Activated CD4-positive, alpha-beta memory T cell treated with anti-CD3 and anti-CD28 coated beads, Interleukin-2, amount 10 ng/mL, durations not matched to agents 7 days and 5 days (primary cell): ENCODE results near the gene PDXDC1. TPM values are rescaled to one million over a fixed set of nuclear protein-coding genes. Genes with fewer than 3 reads are reported as not detected.
A peak's percentile ranks its signal among the peaks of the same experiment; 100 is the strongest.
"Not testable (repeated sequence)": the region's sequence is repeated elsewhere in the genome, so short reads cannot be mapped to it uniquely, and the experiment has no call there.

Experiments
- CTCF ChIA-PET: fragments of 350-600 bp; sonication (Branson Sonifier 250); formaldehyde crosslinking; loops from one replicate; lab custom pipeline; 2021; ENCODE audit warnings: antibody characterized with exemption, inconsistent platforms; lab: Charles Lee
- POLR2A ChIA-PET: fragments of 350-600 bp; sonication (Branson Sonifier 250); formaldehyde crosslinking; loops from one replicate; lab custom pipeline; 2021; ENCODE audit warnings: antibody characterized with exemption; lab: Charles Lee
- DNase-seq: peaks from one replicate; pipeline ENCODE4 v3.0.0-alpha.2; 2020
- H3K27ac Mint-ChIP-seq: one replicate; pipeline ENCODE4 v1.8.0; 2021; ENCODE audit warnings: mild to moderate bottlenecking, mixed read lengths
- H3K27me3 Mint-ChIP-seq: one replicate; pipeline ENCODE4 v1.8.0; 2021; ENCODE audit warnings: mixed read lengths
- H3K36me3 Mint-ChIP-seq: one replicate; pipeline ENCODE4 v1.8.0; 2021; ENCODE audit warnings: low read depth, mixed read lengths
- H3K4me1 Mint-ChIP-seq: one replicate; pipeline ENCODE4 v1.8.0; 2021; ENCODE audit warnings: mixed read lengths
- H3K4me3 Mint-ChIP-seq: one replicate; pipeline ENCODE4 v1.8.0; 2021; ENCODE audit warnings: mild to moderate bottlenecking, mixed read lengths
- H3K9me3 Mint-ChIP-seq: one replicate; pipeline ENCODE4 v1.8.0; 2021; ENCODE audit warnings: mixed read lengths
- total RNA-seq, 2 experiments: library from RNA; stranded (reverse); gene quantifications; one replicate each; pipeline ENCODE4 v1.2.3, GENCODE V29; 2021

PDXDC1 gene
- total RNA-seq, 2 experiments from 2014 or later: 50.1 to 53.4 TPM

- CTCF ChIA-PET: no interaction called here
- Mint-ChIP-seq H3K9me3 (no peaks in the 10 kb centered on the region), H3K4me1 (peaks cover 4% of the 10 kb centered on the region), H3K27ac (no peak overlapping the region), H3K36me3 (peaks cover 46% of the 10 kb centered on the region), H3K4me3 (no peak overlapping the region), H3K27me3 (no peaks in the 10 kb centered on the region)
- DNase-seq: no peak
- POLR2A ChIA-PET: no interaction called here
Measured at GRCh38 chr16:15041271-15042004, 66.6 kb downstream of the PDXDC1 start.

GRCh38 chr16:15043344-15043743 lies 68.5 kb downstream of the PDXDC1 start:
- H3K27ac Mint-ChIP-seq: no peak overlapping the region
- no peaks in the 10 kb centered on the region for H3K27me3 Mint-ChIP-seq
- ChIA-PET POLR2A (interaction anchor here (1.2 kb wide), 1 partner anchor 9 kb away, joined by 5 read pairs; no protein-coding TSS in a partner anchor), CTCF (no interaction called here)
- no peaks in the 10 kb centered on the region for H3K9me3 Mint-ChIP-seq
- no peak for DNase-seq
- peaks cover 4% of the 10 kb centered on the region for H3K4me1 Mint-ChIP-seq
- H3K4me3 Mint-ChIP-seq: no peak overlapping the region
- H3K36me3 Mint-ChIP-seq: peaks cover 39% of the 10 kb centered on the region

- POLR2A ChIA-PET: interaction anchor here (1.2 kb wide), 1 partner anchor 8 kb away, joined by 5 read pairs; no protein-coding TSS in a partner anchor
- CTCF ChIA-PET: no interaction called here
- Mint-ChIP-seq H3K4me1 (peaks cover 4% of the 10 kb centered on the region), H3K27me3 (no peaks in the 10 kb centered on the region), H3K27ac (no peak overlapping the region), H3K4me3 (no peak overlapping the region), H3K36me3 (peaks cover 29% of the 10 kb centered on the region), H3K9me3 (no peaks in the 10 kb centered on the region)
- DNase-seq: no peak
Measured at GRCh38 chr16:15044286-15044685, 69.5 kb downstream of the PDXDC1 start.

- POLR2A ChIA-PET: interaction anchor here (1.5 kb wide), 1 partner anchor 10 kb away, joined by 5 read pairs; no protein-coding TSS in a partner anchor
- peaks cover 22% of the 10 kb centered on the region for H3K36me3 Mint-ChIP-seq
- H3K27ac Mint-ChIP-seq, CTCF ChIA-PET, H3K4me3 Mint-ChIP-seq, H3K27me3 Mint-ChIP-seq, H3K4me1 Mint-ChIP-seq, DNase-seq, H3K9me3 Mint-ChIP-seq: not testable (repeated sequence)
Measured at GRCh38 chr16:15045270-15045669, 70.4 kb downstream of the PDXDC1 start.

GRCh38 chr16:15046692-15047376 lies 72.0 kb downstream of the PDXDC1 start:
- ChIA-PET CTCF (no interaction called here), POLR2A (interaction anchor here (1.5 kb wide), 1 partner anchor 8 kb away, joined by 5 read pairs; no protein-coding TSS in a partner anchor)
- H3K27me3 Mint-ChIP-seq: no peaks in the 10 kb centered on the region
- no peak for DNase-seq
- H3K36me3 Mint-ChIP-seq: peaks cover 22% of the 10 kb centered on the region
- H3K27ac Mint-ChIP-seq: no peak overlapping the region
- no peak overlapping the region for H3K4me3 Mint-ChIP-seq
- H3K4me1 Mint-ChIP-seq: peaks cover 2% of the 10 kb centered on the region
- H3K9me3 Mint-ChIP-seq: no peaks in the 10 kb centered on the region

- CTCF ChIA-PET: no interaction called here
- POLR2A ChIA-PET: interaction anchor here (1.2 kb wide), 1 partner anchor 9 kb away, joined by 3 read pairs; no protein-coding TSS in a partner anchor
Measured at GRCh38 chr16:15049581-15050180, 74.9 kb downstream of the PDXDC1 start.

GRCh38 chr16:15050440-15050839 lies 75.6 kb downstream of the PDXDC1 start:
- Mint-ChIP-seq H3K4me1 (peaks cover 18% of the 10 kb centered on the region), H3K36me3 (peaks cover 16% of the 10 kb centered on the region)
- H3K27ac Mint-ChIP-seq, DNase-seq, H3K9me3 Mint-ChIP-seq, H3K27me3 Mint-ChIP-seq, CTCF ChIA-PET, H3K4me3 Mint-ChIP-seq: not testable (repeated sequence)
- POLR2A ChIA-PET: interaction anchor here (1.2 kb wide), 1 partner anchor 10 kb away, joined by 3 read pairs; no protein-coding TSS in a partner anchor

More at GRCh38 chr16:15049581-15050180, 74.9 kb downstream of the PDXDC1 start:
- H3K27me3 Mint-ChIP-seq: no peaks in the 10 kb centered on the region
- H3K9me3 Mint-ChIP-seq: no peaks in the 10 kb centered on the region
- H3K27ac Mint-ChIP-seq: no peak overlapping the region
- no peak for DNase-seq
- H3K4me3 Mint-ChIP-seq: no peak overlapping the region
- H3K36me3 Mint-ChIP-seq: peaks cover 16% of the 10 kb centered on the region
- H3K4me1 Mint-ChIP-seq: peaks cover 13% of the 10 kb centered on the region

GRCh38 chr16:15051387-15051951 lies 76.6 kb downstream of the PDXDC1 start:
- Mint-ChIP-seq H3K9me3 (no peaks in the 10 kb centered on the region), H3K27ac (no peak overlapping the region), H3K4me1 (peaks cover 21% of the 10 kb centered on the region), H3K27me3 (no peaks in the 10 kb centered on the region), H3K4me3 (no peak overlapping the region), H3K36me3 (peaks cover 8% of the 10 kb centered on the region)
- no peak for DNase-seq
- ChIA-PET CTCF (no interaction called here), POLR2A (interaction anchor here (2.1 kb wide), 1 partner anchor 8 kb away, joined by 5 read pairs; no protein-coding TSS in a partner anchor)

- DNase-seq: no peak
- Mint-ChIP-seq H3K9me3 (no peaks in the 10 kb centered on the region), H3K4me3 (no peak overlapping the region), H3K36me3 (peaks cover under 1% of the 10 kb centered on the region), H3K4me1 (peaks cover 21% of the 10 kb centered on the region), H3K27ac (no peak overlapping the region), H3K27me3 (no peaks in the 10 kb centered on the region)
- POLR2A ChIA-PET: interaction anchor here (2.1 kb wide), 1 partner anchor 9 kb away, joined by 5 read pairs; no protein-coding TSS in a partner anchor
- CTCF ChIA-PET: interaction anchor here (1.0 kb wide), 1 partner anchor 20 kb away, joined by 3 read pairs; no protein-coding TSS in a partner anchor
Measured at GRCh38 chr16:15052747-15053476, 78.1 kb downstream of the PDXDC1 start.

GRCh38 chr16:15053904-15054303 lies 79.1 kb downstream of the PDXDC1 start:
- H3K4me1 Mint-ChIP-seq: peaks cover 21% of the 10 kb centered on the region
- no peak overlapping the region for H3K27ac Mint-ChIP-seq
- H3K9me3 Mint-ChIP-seq: no peaks in the 10 kb centered on the region
- ChIA-PET POLR2A (no interaction called here), CTCF (no interaction called here)
- H3K4me3 Mint-ChIP-seq: peak overlapping the region; percentile 92
- DNase-seq: no peak
- H3K27me3 Mint-ChIP-seq: no peaks in the 10 kb centered on the region
- H3K36me3 Mint-ChIP-seq: peaks cover 7% of the 10 kb centered on the region

GRCh38 chr16:15054357-15055140 lies 79.7 kb downstream of the PDXDC1 start:
- Mint-ChIP-seq H3K4me1 (peaks cover 21% of the 10 kb centered on the region), H3K36me3 (peaks cover 12% of the 10 kb centered on the region), H3K27ac (peak overlapping the region; percentile 80), H3K27me3 (no peaks in the 10 kb centered on the region), H3K9me3 (no peaks in the 10 kb centered on the region), H3K4me3 (peak overlapping the region; percentile 92)
- DNase-seq: no peak
- ChIA-PET CTCF (no interaction called here), POLR2A (interaction anchor here (1.4 to 1.5 kb wide), 2 partner anchors 9 to 18 kb away, joined by 4 to 5 read pairs; no protein-coding TSS in a partner anchor)
